SK-N-SH treated with all-trans-retinoic acid at 6 μM for 48 hours (cell line): ENCODE data around the gene DEFB129.

Experiments used
- ATAC-seq: fragments of 200-7000 bp; cut with Tn5 transposase; 3 replicates; pipeline ENCODE4 v1.9.1; 2020; ENCODE audit warnings: mild to moderate bottlenecking, moderate library complexity
- ARNTL ChIP-seq: fragments of 450-650 bp; formaldehyde crosslinking; IDR thresholded peaks from 2 replicates; pipeline ENCODE4 v1.5.0; 2020; ENCODE audit warnings: low read depth, mild to moderate bottlenecking, moderate library complexity, borderline replicate concordance
- BACH2 ChIP-seq: fragments of 250-450 bp; sonication (Bioruptor Pico); IDR thresholded peaks from 2 replicates; pipeline ENCODE4 v1.9.0; 2021; ENCODE audit warnings: mild to moderate bottlenecking, borderline replicate concordance
- CREB5 ChIP-seq: fragments of 250-450 bp; sonication (Bioruptor Pico); IDR thresholded peaks from 2 replicates; pipeline ENCODE4 v1.5.1; 2020; ENCODE audit warnings: low read depth, mild to moderate bottlenecking, moderate library complexity
- CSDC2 ChIP-seq: fragments of 250-450 bp; sonication (Bioruptor Pico); IDR thresholded peaks from 2 replicates; pipeline ENCODE4 v1.5.0; 2020; ENCODE audit warnings: mild to moderate bottlenecking, moderate library complexity
- ESRRG ChIP-seq: fragments of 250-450 bp; sonication (Bioruptor Pico); IDR thresholded peaks from 2 replicates; pipeline ENCODE4 v1.6.1; 2021; ENCODE audit warnings: mild to moderate bottlenecking
- GLIS3 ChIP-seq: fragments of 250-450 bp; sonication (Bioruptor Pico); IDR thresholded peaks from 2 replicates; pipeline ENCODE4 v1.5.0; 2020; ENCODE audit warnings: mild to moderate bottlenecking, moderate library complexity
- ISL1 ChIP-seq: fragments of 250-450 bp; sonication (Bioruptor Pico); IDR thresholded peaks from 2 replicates; pipeline ENCODE4 v2.1.2; 2022; ENCODE audit warnings: mild to moderate bottlenecking, moderate library complexity
- OSR1 ChIP-seq: fragments of 250-450 bp; sonication (Bioruptor Pico); IDR thresholded peaks from 2 replicates; pipeline ENCODE4 v1.8.0; 2022; ENCODE audit warnings: moderate library complexity, mild to moderate bottlenecking, inconsistent platforms
- PPARA ChIP-seq: fragments of 250-450 bp; sonication (Bioruptor Pico); IDR thresholded peaks from 2 replicates; pipeline ENCODE4 v1.5.0; 2020; ENCODE audit warnings: mild to moderate bottlenecking, borderline replicate concordance
- RARB ChIP-seq: fragments of 250-450 bp; sonication (Bioruptor Pico); IDR thresholded peaks from 2 replicates; pipeline ENCODE4 v1.8.0; 2021; ENCODE audit warnings: mild to moderate bottlenecking, moderate library complexity
- TCF4 ChIP-seq: fragments of 250-450 bp; sonication (Bioruptor Pico); IDR thresholded peaks from 2 replicates; pipeline ENCODE4 v1.8.0; 2021; ENCODE audit warnings: mild to moderate bottlenecking, moderate library complexity, borderline replicate concordance
- TSHZ2 ChIP-seq: fragments of 250-450 bp; sonication (Bioruptor Pico); IDR thresholded peaks from 2 replicates; pipeline ENCODE4 v1.5.0; 2020; ENCODE audit warnings: mild to moderate bottlenecking, moderate library complexity
- ZC3H10 ChIP-seq: fragments of 250-450 bp; sonication (Bioruptor Pico); IDR thresholded peaks from 2 replicates; pipeline ENCODE4 v1.5.1; 2021; ENCODE audit warnings: mild to moderate bottlenecking, moderate library complexity
- ZFP3 ChIP-seq: fragments of 250-450 bp; sonication (Bioruptor Pico); IDR thresholded peaks from 2 replicates; pipeline ENCODE4 v1.5.0; 2020; ENCODE audit warnings: mild to moderate bottlenecking, moderate library complexity
- ZFP30 ChIP-seq: fragments of 450-650 bp; formaldehyde crosslinking; IDR thresholded peaks from 2 replicates; pipeline ENCODE4 v1.5.0; 2022; ENCODE audit warnings: mild to moderate bottlenecking, moderate library complexity
- ZNF565 ChIP-seq: fragments of 450-650 bp; formaldehyde crosslinking; conservative IDR thresholded peaks from 2 replicates; pipeline ENCODE4 v1.5.0; 2020; ENCODE audit warnings: low read depth, mild to moderate bottlenecking, moderate library complexity
- ZNF70 ChIP-seq: fragments of 450-650 bp; formaldehyde crosslinking; IDR thresholded peaks from 2 replicates; pipeline ENCODE4 v1.5.0; 2020; ENCODE audit warnings: mild to moderate bottlenecking, moderate library complexity
- ZNF8 ChIP-seq: fragments of 450-650 bp; formaldehyde crosslinking; IDR thresholded peaks from 2 replicates; pipeline ENCODE4 v1.5.0; 2020; ENCODE audit warnings: mild to moderate bottlenecking, moderate library complexity
- TF ChIP-seq, protein P1 (sequence below): fragments of 250-450 bp; sonication (Bioruptor Pico); IDR thresholded peaks from 2 replicates; pipeline ENCODE4 v1.8.0; 2020; ENCODE audit warnings: mild to moderate bottlenecking, moderate library complexity, borderline replicate concordance
- TF ChIP-seq, protein P2 (sequence below): fragments of 250-450 bp; sonication (Bioruptor Pico); IDR thresholded peaks from 2 replicates; pipeline ENCODE4 v1.5.1; 2021; ENCODE audit warnings: mild to moderate bottlenecking, moderate library complexity

Gene DEFB129

DNA sequence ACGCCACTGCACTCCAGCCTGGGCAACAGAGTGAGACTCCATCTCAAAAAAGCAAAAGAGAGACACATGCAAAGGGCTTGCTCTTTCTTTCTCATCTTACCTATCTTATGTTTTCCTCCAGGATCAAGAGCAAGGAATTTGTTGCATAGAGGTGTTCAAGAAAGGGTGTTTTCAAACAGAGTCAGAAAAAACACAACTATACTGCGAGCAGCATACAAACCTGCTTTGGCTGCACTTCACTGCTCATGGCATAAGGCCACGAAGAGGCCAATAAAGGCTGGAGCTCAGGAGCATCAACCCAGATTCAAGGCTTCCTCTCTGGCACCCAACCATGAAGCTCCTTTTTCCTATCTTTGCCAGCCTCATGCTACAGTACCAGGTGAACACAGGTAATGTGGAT, at the start of gene DEFB129:
TSS of gene DEFB129 (plus strand) at position 301 of the 400 bp plus-strand sequence. CDS start at position 332, 31 bp downstream.
- no peak for ATAC-seq
- TF ChIP-seq CREB5: no peak
- TF ChIP-seq TSHZ2 (CRISPR knock-in tag): no peak
- TF ChIP-seq RARB (CRISPR knock-in tag): no peak
- no peak for TF ChIP-seq ZNF565 (CRISPR knock-in tag)
- no peak for TF ChIP-seq ZFP3 (CRISPR knock-in tag)
- TF ChIP-seq OSR1: no peak
- TF ChIP-seq CSDC2 (CRISPR knock-in tag): no peak
- TF ChIP-seq ISL1: no peak
- TF ChIP-seq, protein P1, sequence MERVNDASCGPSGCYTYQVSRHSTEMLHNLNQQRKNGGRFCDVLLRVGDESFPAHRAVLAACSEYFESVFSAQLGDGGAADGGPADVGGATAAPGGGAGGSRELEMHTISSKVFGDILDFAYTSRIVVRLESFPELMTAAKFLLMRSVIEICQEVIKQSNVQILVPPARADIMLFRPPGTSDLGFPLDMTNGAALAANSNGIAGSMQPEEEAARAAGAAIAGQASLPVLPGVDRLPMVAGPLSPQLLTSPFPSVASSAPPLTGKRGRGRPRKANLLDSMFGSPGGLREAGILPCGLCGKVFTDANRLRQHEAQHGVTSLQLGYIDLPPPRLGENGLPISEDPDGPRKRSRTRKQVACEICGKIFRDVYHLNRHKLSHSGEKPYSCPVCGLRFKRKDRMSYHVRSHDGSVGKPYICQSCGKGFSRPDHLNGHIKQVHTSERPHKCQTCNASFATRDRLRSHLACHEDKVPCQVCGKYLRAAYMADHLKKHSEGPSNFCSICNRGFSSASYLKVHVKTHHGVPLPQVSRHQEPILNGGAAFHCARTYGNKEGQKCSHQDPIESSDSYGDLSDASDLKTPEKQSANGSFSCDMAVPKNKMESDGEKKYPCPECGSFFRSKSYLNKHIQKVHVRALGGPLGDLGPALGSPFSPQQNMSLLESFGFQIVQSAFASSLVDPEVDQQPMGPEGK (CRISPR knock-in tag): no peak
- TF ChIP-seq ARNTL (CRISPR knock-in tag): no peak
- TF ChIP-seq ZNF70 (CRISPR knock-in tag): no peak
- TF ChIP-seq ZC3H10: no peak

- no peak for ATAC-seq
- TF ChIP-seq, protein P1 (CRISPR knock-in tag): no peak
- TF ChIP-seq ZNF70 (CRISPR knock-in tag) (no peak), ISL1 (no peak), ESRRG (CRISPR knock-in tag) (no peak), GLIS3 (CRISPR knock-in tag) (no peak), CSDC2 (CRISPR knock-in tag) (no peak), TSHZ2 (CRISPR knock-in tag) (no peak), CREB5 (no peak), OSR1 (no peak), PPARA (CRISPR knock-in tag) (no peak), ZNF565 (CRISPR knock-in tag) (no peak), RARB (CRISPR knock-in tag) (no peak), BACH2 (CRISPR knock-in tag) (no peak), TCF4 (no peak), ZFP30 (no peak), ARNTL (CRISPR knock-in tag) (no peak), ZNF8 (CRISPR knock-in tag) (no peak), ZFP3 (CRISPR knock-in tag) (no peak)
- TF ChIP-seq, protein P2, sequence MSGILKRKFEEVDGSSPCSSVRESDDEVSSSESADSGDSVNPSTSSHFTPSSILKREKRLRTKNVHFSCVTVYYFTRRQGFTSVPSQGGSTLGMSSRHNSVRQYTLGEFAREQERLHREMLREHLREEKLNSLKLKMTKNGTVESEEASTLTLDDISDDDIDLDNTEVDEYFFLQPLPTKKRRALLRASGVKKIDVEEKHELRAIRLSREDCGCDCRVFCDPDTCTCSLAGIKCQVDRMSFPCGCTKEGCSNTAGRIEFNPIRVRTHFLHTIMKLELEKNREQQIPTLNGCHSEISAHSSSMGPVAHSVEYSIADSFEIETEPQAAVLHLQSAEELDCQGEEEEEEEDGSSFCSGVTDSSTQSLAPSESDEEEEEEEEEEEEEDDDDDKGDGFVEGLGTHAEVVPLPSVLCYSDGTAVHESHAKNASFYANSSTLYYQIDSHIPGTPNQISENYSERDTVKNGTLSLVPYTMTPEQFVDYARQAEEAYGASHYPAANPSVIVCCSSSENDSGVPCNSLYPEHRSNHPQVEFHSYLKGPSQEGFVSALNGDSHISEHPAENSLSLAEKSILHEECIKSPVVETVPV (CRISPR knock-in tag): no peak
Observed at GRCh38 chr20:184288-184687, 42.8 kb upstream of the DEFB129 start.
